ENCODE measurements around the gene IPO4. TPM values are rescaled to one million over a fixed set of nuclear protein-coding genes. Genes with fewer than 3 reads are reported as not detected.

Gene IPO4
- total and polyA plus RNA-seq, 10 of the 15 experiments (the other 5 are each of a cell fraction or from before 2014, with no cell fraction given) = 7.8 to 139 (median 37.6) TPM

DNA sequence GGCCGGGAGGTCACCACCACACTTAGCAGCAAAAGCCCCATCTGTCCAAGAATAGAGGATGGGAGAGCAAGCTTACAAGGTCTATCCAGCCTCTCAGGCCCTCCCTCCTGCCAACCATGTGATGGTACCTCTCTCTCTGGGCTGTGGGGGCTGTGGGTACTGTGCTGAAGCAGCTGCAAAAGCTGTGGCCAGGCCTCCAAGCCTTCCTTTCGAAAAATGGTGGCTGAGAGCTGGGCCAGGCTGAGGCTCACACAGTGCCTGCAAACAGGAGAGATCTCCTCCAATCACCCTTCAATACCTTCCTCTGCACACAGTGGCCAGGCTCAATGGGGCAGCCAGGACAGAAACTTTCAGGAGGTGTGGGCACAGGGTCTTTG, 1.1 kb downstream of the IPO4 start:
- in situ Hi-C loops (cut with MboI) (no loop called here), intact Hi-C loops (cut with micrococcal nuclease; ENCODE audit: unreplicated experiment) (no loop called here)
- Histone ChIP-seq H4K20me1 (ENCODE audit: control insufficient read depth, insufficient read depth) (no peaks in the 10 kb centered on the region), H3K9me3 (replicated peaks; ENCODE audit: control insufficient read depth, insufficient read depth, low read length) (no peaks in the 10 kb centered on the region), H3K4me3 (peak overlapping the region; percentile 79), H3K79me2 (ENCODE audit: control insufficient read depth, insufficient read depth, low read length) (peaks cover 20% of the 10 kb centered on the region), H3K27me3 (replicated peaks in 1 of 2; ENCODE audit: control insufficient read depth in 2 of 2, insufficient read depth in 2 of 2, low read length in 1 of 2) (no peaks in the 10 kb centered on the region), H3K9ac (ENCODE audit: control insufficient read depth, insufficient read depth, low read length) (peak overlapping the region; percentile 69), H3K4me2 (ENCODE audit: control insufficient read depth, insufficient read depth) (peak overlapping the region; percentile 78), H3K36me3 (ENCODE audit: control insufficient read depth in 2 of 2, insufficient read depth in 2 of 2, low read length in 1 of 2) (peaks cover 15 to 24% of the 10 kb centered on the region in 2 experiments), H3K4me1 (ENCODE audit: control insufficient read depth, insufficient read depth, low read length) (0 out of 2 replicates have a peak, but pooled peaks cover 4% of the 10 kb centered on the region), H3K27ac (ENCODE audit: control insufficient read depth, insufficient read depth) (no peak overlapping the region), H2AFZ (ENCODE audit: control insufficient read depth, low read depth, low read length) (no peak overlapping the region)
- ChIA-PET POLR2A (interaction anchor here (1.0 to 3.0 kb wide), 4 partner anchors 8 to 55 kb away, joined by 3 to 28 read pairs (median 13); partner anchors contain the start of genes CHMP4A, IRF9, TINF2 and TM9SF1), SMC1A (ENCODE audit: uncharacterized antibody, unreplicated experiment) (interaction anchor here (1.6 kb wide), 1 partner anchor 84 kb away, joined by 3 read pairs; the partner anchor contains the start of gene RABGGTA), CTCF (interaction anchor here (0.8 to 2.0 kb wide), 4 partner anchors 26 to 121 kb away, joined by 3 to 9 read pairs (median 3); partner anchors contain the start of genes CHMP4A, CIDEB and IRF9), RAD21 (ENCODE audit: unreplicated experiment) (interaction anchor here (1.1 to 2.8 kb wide), 3 partner anchors 27 to 110 kb away, joined by 3 to 13 read pairs (median 9); partner anchors contain the start of gene IRF9)
- ATAC-seq = no peak
- no peak for FAIRE-seq
- 55% methylated on average over 2 of the region's 2 CpGs for WGBS (ENCODE audit: insufficient coverage, insufficient replicate concordance, low lambda C conversion rate, missing lambda C conversion rate)
- DNase-seq (ENCODE audit: low read depth, low spot score) = no peak
- BruUV-seq (replicated peaks) = no TSS peak
- TF ChIP-seq GATAD2B (conservative IDR thresholded peaks at IDR 0.05; ENCODE audit: low read depth) (no peak), EZH2 (IDR thresholded peaks at IDR 0.05; ENCODE audit: borderline replicate concordance, control insufficient read depth, low read depth, low read length) (no peak), POLR2AphosphoS5 (IDR thresholded peaks at IDR 0.05; ENCODE audit: low read length) (no peak), ATF7 (IDR thresholded peaks at IDR 0.05; ENCODE audit: low read depth) (no peak), TARDBP (IDR thresholded peaks at IDR 0.05; ENCODE audit: borderline replicate concordance) (no peak), FOXK2 (IDR thresholded peaks at IDR 0.05) (no peak), GABPA (IDR thresholded peaks at IDR 0.05; ENCODE audit: low read depth) (no peak), POLR2AphosphoS2 (IDR thresholded peaks at IDR 0.05; ENCODE audit: low read depth, low read length) (no peak), ZSCAN29 (IDR thresholded peaks at IDR 0.05) (no peak), IRF3 (IDR thresholded peaks at IDR 0.05) (no peak), HDAC2 (IDR thresholded peaks at IDR 0.05) (no peak), SMC3 (IDR thresholded peaks at IDR 0.05; ENCODE audit: borderline replicate concordance, low read length) (no peak), MLLT1 (IDR thresholded peaks at IDR 0.05) (no peak), E4F1 (IDR thresholded peaks at IDR 0.05; ENCODE audit: borderline replicate concordance, partially characterized antibody) (no peak)
- TF ChIP-seq, protein P1, sequence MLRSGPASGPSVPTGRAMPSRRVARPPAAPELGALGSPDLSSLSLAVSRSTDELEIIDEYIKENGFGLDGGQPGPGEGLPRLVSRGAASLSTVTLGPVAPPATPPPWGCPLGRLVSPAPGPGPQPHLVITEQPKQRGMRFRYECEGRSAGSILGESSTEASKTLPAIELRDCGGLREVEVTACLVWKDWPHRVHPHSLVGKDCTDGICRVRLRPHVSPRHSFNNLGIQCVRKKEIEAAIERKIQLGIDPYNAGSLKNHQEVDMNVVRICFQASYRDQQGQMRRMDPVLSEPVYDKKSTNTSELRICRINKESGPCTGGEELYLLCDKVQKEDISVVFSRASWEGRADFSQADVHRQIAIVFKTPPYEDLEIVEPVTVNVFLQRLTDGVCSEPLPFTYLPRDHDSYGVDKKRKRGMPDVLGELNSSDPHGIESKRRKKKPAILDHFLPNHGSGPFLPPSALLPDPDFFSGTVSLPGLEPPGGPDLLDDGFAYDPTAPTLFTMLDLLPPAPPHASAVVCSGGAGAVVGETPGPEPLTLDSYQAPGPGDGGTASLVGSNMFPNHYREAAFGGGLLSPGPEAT (IDR thresholded peaks at IDR 0.05; ENCODE audit: low read depth) = no peak

All from GM12878 (cell line).